K562 (cell line): ENCODE data around the gene DHX57. TPM values are rescaled to one million over a fixed set of nuclear protein-coding genes. Genes with fewer than 3 reads are reported as not detected.

Experiments
- ATAC-seq: fragments of 200-7000 bp; cut with Tn5 transposase; 3 replicates; pipeline ENCODE4 v1.9.1; 2020; ENCODE audit warnings: moderate library complexity
- BruUV-seq: library from RNA; stranded (reverse); fragments of 400-500 nt; replicated peaks from 2 replicates; lab custom pipeline; 2021; lab: Mats Ljungman, UMichigan
- CTCF ChIA-PET: fragments of 300-600 bp; formaldehyde crosslinking; extraction: SDS; loops from one replicate; lab custom pipeline; 2021; ENCODE audit warnings: low intra/inter-chr PET ratio; lab: Yijun Ruan, JAX
- POLR2A ChIA-PET: fragments of 300-600, 350-650 bp; sonication (Branson Sonifier 250); formaldehyde crosslinking; extraction: SDS; loops from one replicate; lab custom pipeline; 2021; ENCODE audit warnings: antibody characterized with exemption, inconsistent platforms; lab: Yijun Ruan, JAX
- DNase-seq, 4 experiments: peaks; one replicate each; pipeline versions ENCODE4 v3.0.0 to v3.0.0-alpha.2; 2011 to 2018; ENCODE audit warnings: low spot score in 3 of 4, mixed read lengths in 3 of 4; ENCODE audit errors: extremely low read depth in 1 of 4
- FAIRE-seq: peaks from 2 replicates; lab custom pipeline; 2011; peaks lifted over from hg19 to GRCh38; lab: Jason Lieb, UNC
- H2AFZ ChIP-seq: 2 replicates; pipeline ENCODE4 v1.6.0; 2011; ENCODE audit warnings: low read depth, low read length, control low read depth, inconsistent platforms
- H3K27ac ChIP-seq: fragments of 200-600 bp; 3 replicates; pipeline ENCODE4 v1.8.0; 2011; ENCODE audit warnings: low read depth, mild to moderate bottlenecking, control low read depth, inconsistent platforms, low read length, moderate library complexity, mixed read lengths; ENCODE audit errors: extremely low read depth
- H3K27me3 ChIP-seq, 2 experiments: fragments of 300-600 bp in 1 of 2; 2 replicates in 1 of 2; 3 replicates in 1 of 2; pipeline versions ENCODE4 v1.6.0 to v1.8.0; 2011; ENCODE audit warnings: inconsistent platforms in 2 of 2, low read length in 2 of 2, mild to moderate bottlenecking in 1 of 2, mixed read lengths in 1 of 2, moderate library complexity in 1 of 2; ENCODE audit not compliant: control insufficient read depth in 2 of 2, insufficient read depth in 2 of 2
- H3K36me3 ChIP-seq: fragments of 300-600 bp; 3 replicates; pipeline ENCODE4 v1.8.0; 2011; ENCODE audit warnings: mild to moderate bottlenecking, low read length, inconsistent platforms; ENCODE audit not compliant: control insufficient read depth, insufficient read depth
- H3K4me1 ChIP-seq, 2 experiments: fragments of 200-600 bp in 1 of 2; replicated peaks in 1 of 2; 2 replicates in 1 of 2; 3 replicates in 1 of 2; pipeline versions ENCODE4 v1.5.1 to v1.8.0; 2011; ENCODE audit warnings: inconsistent platforms in 2 of 2, low read length in 2 of 2, mild to moderate bottlenecking in 1 of 2, mixed read lengths in 1 of 2, moderate library complexity in 1 of 2; ENCODE audit not compliant: control insufficient read depth in 2 of 2, insufficient read depth in 2 of 2
- H3K4me2 ChIP-seq: 2 replicates; pipeline ENCODE4 v1.6.1; 2011; ENCODE audit warnings: low read length, control low read depth, inconsistent platforms, mixed read lengths; ENCODE audit not compliant: insufficient read depth
- H3K4me3 ChIP-seq: fragments of 200-600 bp; sonication (generic), shearing (Covaris generic); 2 replicates; pipeline ENCODE4 v1.5.1; 2016; ENCODE audit warnings: control low read depth, inconsistent platforms
- H3K79me2 ChIP-seq: fragments of 200-600 bp; 3 replicates; pipeline ENCODE4 v1.8.0; 2011; ENCODE audit warnings: low read length, inconsistent platforms; ENCODE audit not compliant: control insufficient read depth, insufficient read depth
- H3K9ac ChIP-seq, 2 experiments: 2 replicates each; pipeline versions ENCODE4 v1.6.0 to v1.6.1; 2011; ENCODE audit warnings: low read depth in 2 of 2, low read length in 2 of 2, control low read depth in 1 of 2, inconsistent platforms in 1 of 2, mild to moderate bottlenecking in 1 of 2, mixed read lengths in 1 of 2; ENCODE audit not compliant: insufficient read depth in 1 of 2
- H3K9me1 ChIP-seq: one replicate; pipeline ENCODE4 v1.6.0; 2011; ENCODE audit warnings: inconsistent platforms, mild to moderate bottlenecking, low read length, moderate library complexity; ENCODE audit not compliant: control insufficient read depth, insufficient read depth
- H3K9me3 ChIP-seq: replicated peaks from 2 replicates; pipeline ENCODE4 v1.5.1; 2011; ENCODE audit warnings: low read depth, low read length, inconsistent platforms; ENCODE audit not compliant: control insufficient read depth, insufficient read depth
- H4K20me1 ChIP-seq: replicated peaks from 2 replicates; pipeline ENCODE4 v1.6.1; 2011; ENCODE audit warnings: low read length, inconsistent platforms, mixed read lengths; ENCODE audit not compliant: control insufficient read depth, insufficient read depth
- CBFA2T3 ChIP-seq: fragments of 450-650 bp; IDR thresholded peaks from 2 replicates; pipeline ENCODE4 v1.6.1; 2017
- FOXK2 ChIP-seq, 2 experiments: fragments of 450-650 bp; IDR thresholded peaks in 1 of 2; conservative IDR thresholded peaks in 1 of 2; 2 replicates each; pipeline ENCODE4 v1.6.1; 2016; ENCODE audit warnings: low read depth in 2 of 2, mild to moderate bottlenecking in 1 of 2
- HES1 ChIP-seq: fragments of 450-650 bp; IDR thresholded peaks from 2 replicates; pipeline ENCODE4 v1.6.1; 2016; ENCODE audit warnings: low read depth, mild to moderate bottlenecking, moderate library complexity
- HLTF ChIP-seq: fragments of 450-650 bp; IDR thresholded peaks from 2 replicates; pipeline ENCODE4 v1.6.1; 2016
- KHSRP ChIP-seq: fragments of 450-650 bp; IDR thresholded peaks from 2 replicates; pipeline ENCODE4 v1.6.1; 2017
- NR4A1 ChIP-seq, 2 experiments: fragments of 250-450 bp in 1 of 2; fragments of 450-650 bp in 1 of 2; sonication (Bioruptor Pico) in 1 of 2; IDR thresholded peaks; 2 replicates each; pipeline versions ENCODE4 v1.4.0 to v1.6.1; 2016 to 2020; ENCODE audit warnings: mild to moderate bottlenecking in 2 of 2, missing compliant biosample characterization in 1 of 2, missing genetic modification characterization in 1 of 2, moderate library complexity in 1 of 2
- SMAD2 ChIP-seq: fragments of 150-350 bp; IDR thresholded peaks from 2 replicates; pipeline ENCODE4 v1.6.1; 2014; ENCODE audit warnings: low read depth, mild to moderate bottlenecking, low read length
- TCF15 ChIP-seq: fragments of 250-450 bp; sonication (Bioruptor Pico); IDR thresholded peaks from 2 replicates; pipeline ENCODE4 v1.8.0; 2022; ENCODE audit warnings: moderate library complexity, mild to moderate bottlenecking, inconsistent platforms
- ZBTB33 ChIP-seq: sonication (generic); formaldehyde crosslinking; IDR thresholded peaks from 2 replicates; pipeline ENCODE4 v1.8.1; 2023; ENCODE audit warnings: mild to moderate bottlenecking, missing genetic modification reagents
- ZBTB34 ChIP-seq: fragments of 250-450 bp; sonication (Bioruptor Pico); IDR thresholded peaks from 2 replicates; pipeline ENCODE4 v1.8.0; 2021; ENCODE audit warnings: mild to moderate bottlenecking, moderate library complexity
- ZC3H11A ChIP-seq: IDR thresholded peaks from 2 replicates; pipeline ENCODE4 v1.6.1; 2012; ENCODE audit warnings: low read depth, low read length, improper control_type of control experiment
- ZNF347 ChIP-seq: fragments of 450-650 bp; formaldehyde crosslinking; IDR thresholded peaks from 2 replicates; pipeline ENCODE4 v1.4.0; 2020; ENCODE audit warnings: low read depth, mild to moderate bottlenecking, moderate library complexity
- ZNF695 ChIP-seq: fragments of 450-650 bp; formaldehyde crosslinking; IDR thresholded peaks from 2 replicates; pipeline ENCODE4 v1.4.0; 2020; ENCODE audit warnings: mild to moderate bottlenecking, moderate library complexity
- WGBS: fragments of 100-300 bp; shearing (Covaris generic); methylation state at CpG from one replicate; pipeline ENCODE4 v1.1.6; 2016; ENCODE audit warnings: low coverage, mixed read lengths; ENCODE audit not compliant: insufficient coverage; ENCODE audit errors: missing lambda C conversion rate; 5-methylcytosine and 5-hydroxymethylcytosine counted together
- in situ Hi-C: fragments of 300-500 bp; cut with MboI; formaldehyde crosslinking; loops from 4 replicates; pipeline ENCODE4 v1.15.0; 2018; ENCODE audit warnings: inconsistent platforms, mixed read lengths
- intact Hi-C: fragments of 100-400 bp; cut with micrococcal nuclease; formaldehyde crosslinking; loops from 2 replicates; pipeline ENCODE4 v1.14.2; 2022
- polyA plus RNA-seq, 8 experiments: library from polyadenylated mRNA; depleted of rRNA in 4 of 8; stranded (reverse) in 5 of 8; unstranded in 3 of 8; fragments of >200 nt; fragmentation: Nextera tagmentation in 2 of 8; fragmentation: Illumina TruSeq in 1 of 8; extraction: Ambion mirVana in 2 of 8; extraction: Trizol in 1 of 8; gene quantifications; 2 replicates each; pipeline versions ENCODE4 v1.2.1 to v1.2.3, GENCODE V29; 2011 to 2014; ENCODE audit warnings: inconsistent platforms in 1 of 8, missing spikeins in 1 of 8
- total RNA-seq, 7 experiments: library from RNA; depleted of rRNA in 6 of 7; stranded (reverse); fragments of >200 nt in 6 of 7; fragmentation: Illumina TruSeq in 2 of 7; extraction: Trizol in 2 of 7; gene quantifications; 2 replicates each; pipeline versions ENCODE4 v1.2.1 to v1.2.3, GENCODE V29; 2011 to 2021; ENCODE audit warnings: low replicate concordance in 1 of 7
- TF ChIP-seq, protein P1 (sequence below): fragments of 250-450 bp; sonication (Bioruptor Pico); IDR thresholded peaks from 2 replicates; pipeline ENCODE4 v1.5.0; 2021; ENCODE audit warnings: mild to moderate bottlenecking, borderline replicate concordance

Gene DHX57
- total and polyA plus RNA-seq, 9 of the 15 experiments (the other 6 are each of a cell fraction or from before 2014, with no cell fraction given): 7.4 to 23.6 (median 17.9) TPM

DNA sequence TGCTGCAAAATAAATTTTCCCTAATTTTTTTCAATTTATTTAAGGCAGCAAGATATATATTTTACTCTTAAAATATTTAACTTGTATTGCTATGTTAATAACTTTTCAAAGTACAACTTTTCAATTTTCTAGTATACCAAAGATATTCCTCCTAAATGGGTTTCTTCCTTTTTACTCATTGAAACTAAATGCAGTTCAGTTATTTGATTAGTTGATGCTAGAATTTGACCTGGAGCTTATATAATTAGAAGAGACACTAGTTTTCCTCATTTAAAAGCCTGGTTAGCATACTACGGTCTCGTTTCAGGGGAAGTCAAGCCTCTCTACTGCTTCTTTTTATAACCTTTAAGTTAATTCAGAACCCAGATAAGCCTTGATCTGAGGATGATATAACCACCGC is 13.8 kb upstream of the DHX57 start, which contains the start of gene ARHGEF33:
ARHGEF33 (plus strand) TSS at position 301 of the 400 bp plus-strand sequence. CDS start 29,573 bp downstream, outside the sequence.
- CTCF ChIA-PET: no interaction called here
- TF ChIP-seq ZBTB33 (CRISPR knock-in tag): no peak
- TF ChIP-seq FOXK2 (conservative IDR thresholded peaks at IDR 0.05 in 1 of 2, IDR thresholded peaks at IDR 0.05 in 1 of 2; ENCODE audit: low read depth in 2 of 2): no peak
- TF ChIP-seq KHSRP: no peak
- no peak for TF ChIP-seq NR4A1 (CRISPR knock-in tag; IDR thresholded peaks at IDR 0.05)
- TF ChIP-seq NR4A1 (tag; IDR thresholded peaks at IDR 0.05): no peak
- no peak for TF ChIP-seq CBFA2T3
- TF ChIP-seq, protein P1, sequence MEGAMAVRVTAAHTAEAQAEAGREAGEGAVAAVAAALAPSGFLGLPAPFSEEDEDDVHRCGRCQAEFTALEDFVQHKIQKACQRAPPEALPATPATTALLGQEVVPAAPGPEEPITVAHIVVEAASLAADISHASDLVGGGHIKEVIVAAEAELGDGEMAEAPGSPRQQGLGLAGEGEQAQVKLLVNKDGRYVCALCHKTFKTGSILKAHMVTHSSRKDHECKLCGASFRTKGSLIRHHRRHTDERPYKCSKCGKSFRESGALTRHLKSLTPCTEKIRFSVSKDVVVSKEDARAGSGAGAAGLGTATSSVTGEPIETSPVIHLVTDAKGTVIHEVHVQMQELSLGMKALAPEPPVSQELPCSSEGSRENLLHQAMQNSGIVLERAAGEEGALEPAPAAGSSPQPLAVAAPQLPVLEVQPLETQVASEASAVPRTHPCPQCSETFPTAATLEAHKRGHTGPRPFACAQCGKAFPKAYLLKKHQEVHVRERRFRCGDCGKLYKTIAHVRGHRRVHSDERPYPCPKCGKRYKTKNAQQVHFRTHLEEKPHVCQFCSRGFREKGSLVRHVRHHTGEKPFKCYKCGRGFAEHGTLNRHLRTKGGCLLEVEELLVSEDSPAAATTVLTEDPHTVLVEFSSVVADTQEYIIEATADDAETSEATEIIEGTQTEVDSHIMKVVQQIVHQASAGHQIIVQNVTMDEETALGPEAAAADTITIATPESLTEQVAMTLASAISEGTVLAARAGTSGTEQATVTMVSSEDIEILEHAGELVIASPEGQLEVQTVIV (CRISPR knock-in tag): no peak
- TF ChIP-seq ZC3H11A: no peak
- no peak for TF ChIP-seq ZNF695 (CRISPR knock-in tag)
- no peak for TF ChIP-seq HES1
- no peak for TF ChIP-seq SMAD2
- no peak for TF ChIP-seq ZBTB34 (CRISPR knock-in tag)
- no peak for TF ChIP-seq TCF15 (CRISPR knock-in tag)
- TF ChIP-seq ZNF347: no peak
- no peak for TF ChIP-seq HLTF

More for the DNA sequence above, 13.8 kb upstream of the DHX57 start, which contains the start of gene ARHGEF33:
- in situ Hi-C loops: no loop called here
- no peaks in the 10 kb centered on the region for H3K79me2 ChIP-seq
- H3K9ac ChIP-seq: no peak within 1 kb of the TSS
- POLR2A ChIA-PET: no interaction called here
- no peak within 1 kb of the TSS for H2AFZ ChIP-seq
- H3K9me1 ChIP-seq: no peaks in the 10 kb centered on the region
- no peaks in the 10 kb centered on the region for H3K9me3 ChIP-seq
- no peak within 1 kb of the TSS for H3K4me3 ChIP-seq
- no peaks in the 10 kb centered on the region for H4K20me1 ChIP-seq
- intact Hi-C loops: no loop called here
- no peaks in the 10 kb centered on the region; a peak in 1 of 5 replicates for H3K4me1 ChIP-seq
- WGBS: 9% methylated on average over 3 of the region's 3 CpGs
- ATAC-seq (no peak), DNase-seq (no peak), FAIRE-seq (no peak)
- H3K4me2 ChIP-seq: no peak within 1 kb of the TSS
- no peak within 1 kb of the TSS for H3K27ac ChIP-seq
- BruUV-seq: no TSS peak
- H3K36me3 ChIP-seq: no peaks in the 10 kb centered on the region
- H3K27me3 ChIP-seq: peaks cover 3% of the 10 kb centered on the region in 2 experiments; a peak in 2 of 5 replicates
